HepG2 (cell line): ENCODE results near the gene B3GALT6.

Experiments used
- CBX5 ChIP-seq: sonication (generic); formaldehyde crosslinking; IDR thresholded peaks from 2 replicates; pipeline ENCODE4 v1.4.0; 2020; ENCODE audit warnings: missing genetic modification reagents, borderline replicate concordance
- IKZF1 ChIP-seq: fragments of 450-650 bp; IDR thresholded peaks from 2 replicates; pipeline ENCODE4 v1.7.1; 2016
- POLR2AphosphoS5 ChIP-seq: IDR thresholded peaks from 2 replicates; pipeline ENCODE4 v1.6.1; 2012; ENCODE audit warnings: low read depth, low read length
- TAF1 ChIP-seq: sonication (generic); formaldehyde crosslinking; IDR thresholded peaks from 2 replicates; pipeline ENCODE4 v1.4.0; 2020; ENCODE audit warnings: missing genetic modification reagents
- TF ChIP-seq, protein P1 (sequence below): sonication (generic); formaldehyde crosslinking; IDR thresholded peaks from 2 replicates; pipeline ENCODE4 v1.5.0; 2020; ENCODE audit warnings: mild to moderate bottlenecking, missing genetic modification reagents
- TF ChIP-seq, protein P2 (sequence below): sonication (generic); formaldehyde crosslinking; IDR thresholded peaks from 2 replicates; pipeline ENCODE4 v1.5.0; 2020; ENCODE audit warnings: mild to moderate bottlenecking, missing genetic modification reagents, moderate library complexity
- TF ChIP-seq, protein P3 (sequence below): sonication (generic); formaldehyde crosslinking; conservative IDR thresholded peaks from 2 replicates; pipeline ENCODE4 v1.4.0; 2020; ENCODE audit warnings: missing genetic modification reagents
- TF ChIP-seq, protein P4 (sequence below): sonication (generic); formaldehyde crosslinking; IDR thresholded peaks from 2 replicates; pipeline ENCODE4 v1.5.1; 2020; ENCODE audit warnings: missing genetic modification reagents, mild to moderate bottlenecking, borderline replicate concordance
- TF ChIP-seq, protein P5 (sequence below): IDR thresholded peaks from 2 replicates; pipeline ENCODE4 v1.6.1; 2016; ENCODE audit warnings: missing compliant biosample characterization, missing genetic modification reagents, borderline replicate concordance

DNA sequence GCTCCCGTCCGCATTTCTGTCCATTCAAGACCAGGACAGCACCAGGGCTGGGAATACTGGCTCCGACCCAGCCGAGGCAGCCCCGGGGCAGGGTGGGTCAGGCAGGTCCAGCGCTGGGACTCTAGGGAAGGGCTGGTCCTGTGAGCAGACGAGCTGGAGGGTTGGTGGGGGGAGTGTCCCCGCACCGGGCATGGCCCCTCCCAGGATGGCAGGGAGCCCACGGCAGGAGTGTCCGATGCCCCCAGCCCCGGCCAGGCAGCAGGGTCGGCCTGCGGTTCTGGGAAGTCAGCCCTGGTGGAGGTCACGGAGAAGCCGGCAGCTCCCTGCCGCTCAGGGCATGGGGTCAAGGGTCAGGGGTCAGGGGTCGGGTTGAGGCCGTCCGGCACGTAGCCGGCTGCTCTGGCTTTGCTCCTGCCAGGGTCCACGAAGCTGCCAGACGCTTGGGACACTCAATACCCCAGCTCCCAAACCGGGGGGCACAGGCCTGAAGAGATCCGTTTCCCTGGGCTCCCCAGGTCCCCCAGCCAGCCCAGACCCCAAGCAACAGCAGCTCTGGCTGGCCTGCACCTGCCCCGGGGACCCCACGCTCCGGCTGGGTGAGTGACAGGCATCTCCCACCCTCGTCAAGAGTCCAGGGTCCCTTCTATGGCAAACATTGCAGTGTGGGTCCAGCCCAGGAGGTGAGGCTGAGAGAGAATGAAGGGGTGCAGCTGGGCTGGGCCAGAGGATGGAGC, 7.7 kb downstream of the B3GALT6 start:
- TF ChIP-seq, protein P1, sequence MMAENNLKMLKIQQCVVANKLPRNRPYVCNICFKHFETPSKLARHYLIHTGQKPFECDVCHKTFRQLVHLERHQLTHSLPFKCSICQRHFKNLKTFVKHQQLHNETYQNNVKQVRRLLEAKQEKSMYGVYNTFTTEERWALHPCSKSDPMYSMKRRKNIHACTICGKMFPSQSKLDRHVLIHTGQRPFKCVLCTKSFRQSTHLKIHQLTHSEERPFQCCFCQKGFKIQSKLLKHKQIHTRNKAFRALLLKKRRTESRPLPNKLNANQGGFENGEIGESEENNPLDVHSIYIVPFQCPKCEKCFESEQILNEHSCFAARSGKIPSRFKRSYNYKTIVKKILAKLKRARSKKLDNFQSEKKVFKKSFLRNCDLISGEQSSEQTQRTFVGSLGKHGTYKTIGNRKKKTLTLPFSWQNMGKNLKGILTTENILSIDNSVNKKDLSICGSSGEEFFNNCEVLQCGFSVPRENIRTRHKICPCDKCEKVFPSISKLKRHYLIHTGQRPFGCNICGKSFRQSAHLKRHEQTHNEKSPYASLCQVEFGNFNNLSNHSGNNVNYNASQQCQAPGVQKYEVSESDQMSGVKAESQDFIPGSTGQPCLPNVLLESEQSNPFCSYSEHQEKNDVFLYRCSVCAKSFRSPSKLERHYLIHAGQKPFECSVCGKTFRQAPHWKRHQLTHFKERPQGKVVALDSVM = no peak
- TF ChIP-seq, protein P2, sequence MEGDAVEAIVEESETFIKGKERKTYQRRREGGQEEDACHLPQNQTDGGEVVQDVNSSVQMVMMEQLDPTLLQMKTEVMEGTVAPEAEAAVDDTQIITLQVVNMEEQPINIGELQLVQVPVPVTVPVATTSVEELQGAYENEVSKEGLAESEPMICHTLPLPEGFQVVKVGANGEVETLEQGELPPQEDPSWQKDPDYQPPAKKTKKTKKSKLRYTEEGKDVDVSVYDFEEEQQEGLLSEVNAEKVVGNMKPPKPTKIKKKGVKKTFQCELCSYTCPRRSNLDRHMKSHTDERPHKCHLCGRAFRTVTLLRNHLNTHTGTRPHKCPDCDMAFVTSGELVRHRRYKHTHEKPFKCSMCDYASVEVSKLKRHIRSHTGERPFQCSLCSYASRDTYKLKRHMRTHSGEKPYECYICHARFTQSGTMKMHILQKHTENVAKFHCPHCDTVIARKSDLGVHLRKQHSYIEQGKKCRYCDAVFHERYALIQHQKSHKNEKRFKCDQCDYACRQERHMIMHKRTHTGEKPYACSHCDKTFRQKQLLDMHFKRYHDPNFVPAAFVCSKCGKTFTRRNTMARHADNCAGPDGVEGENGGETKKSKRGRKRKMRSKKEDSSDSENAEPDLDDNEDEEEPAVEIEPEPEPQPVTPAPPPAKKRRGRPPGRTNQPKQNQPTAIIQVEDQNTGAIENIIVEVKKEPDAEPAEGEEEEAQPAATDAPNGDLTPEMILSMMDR = peak; percentile 4
- TF ChIP-seq IKZF1 (no peak), CBX5 (CRISPR knock-in tag) (no peak), TAF1 (CRISPR knock-in tag) (no peak), POLR2AphosphoS5 (peak; percentile 33; the same call in 1 of the 2 replicates)
- TF ChIP-seq, protein P3, sequence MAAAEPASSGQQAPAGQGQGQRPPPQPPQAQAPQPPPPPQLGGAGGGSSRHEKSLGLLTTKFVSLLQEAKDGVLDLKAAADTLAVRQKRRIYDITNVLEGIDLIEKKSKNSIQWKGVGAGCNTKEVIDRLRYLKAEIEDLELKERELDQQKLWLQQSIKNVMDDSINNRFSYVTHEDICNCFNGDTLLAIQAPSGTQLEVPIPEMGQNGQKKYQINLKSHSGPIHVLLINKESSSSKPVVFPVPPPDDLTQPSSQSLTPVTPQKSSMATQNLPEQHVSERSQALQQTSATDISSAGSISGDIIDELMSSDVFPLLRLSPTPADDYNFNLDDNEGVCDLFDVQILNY (CRISPR knock-in tag) = no peak
- TF ChIP-seq, protein P4, sequence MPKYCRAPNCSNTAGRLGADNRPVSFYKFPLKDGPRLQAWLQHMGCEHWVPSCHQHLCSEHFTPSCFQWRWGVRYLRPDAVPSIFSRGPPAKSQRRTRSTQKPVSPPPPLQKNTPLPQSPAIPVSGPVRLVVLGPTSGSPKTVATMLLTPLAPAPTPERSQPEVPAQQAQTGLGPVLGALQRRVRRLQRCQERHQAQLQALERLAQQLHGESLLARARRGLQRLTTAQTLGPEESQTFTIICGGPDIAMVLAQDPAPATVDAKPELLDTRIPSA = no peak
- TF ChIP-seq, protein P5, sequence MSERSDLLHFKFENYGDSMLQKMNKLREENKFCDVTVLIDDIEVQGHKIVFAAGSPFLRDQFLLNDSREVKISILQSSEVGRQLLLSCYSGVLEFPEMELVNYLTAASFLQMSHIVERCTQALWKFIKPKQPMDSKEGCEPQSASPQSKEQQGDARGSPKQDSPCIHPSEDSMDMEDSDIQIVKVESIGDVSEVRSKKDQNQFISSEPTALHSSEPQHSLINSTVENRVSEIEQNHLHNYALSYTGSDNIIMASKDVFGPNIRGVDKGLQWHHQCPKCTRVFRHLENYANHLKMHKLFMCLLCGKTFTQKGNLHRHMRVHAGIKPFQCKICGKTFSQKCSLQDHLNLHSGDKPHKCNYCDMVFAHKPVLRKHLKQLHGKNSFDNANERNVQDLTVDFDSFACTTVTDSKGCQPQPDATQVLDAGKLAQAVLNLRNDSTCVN = no peak
